HepG2 (cell line): ENCODE data around the gene SARS2. TPM values are rescaled to one million over a fixed set of nuclear protein-coding genes. Genes with fewer than 3 reads are reported as not detected.

Source experiments
- ATAC-seq: fragments of 200-7000 bp; cut with Tn5 transposase; 3 replicates; pipeline ENCODE4 v1.9.1; 2020; ENCODE audit warnings: mild to moderate bottlenecking, moderate library complexity
- Bru-seq: library from RNA; stranded (reverse); fragments of 400-500 nt; gene quantifications from one replicate; lab custom pipeline; 2021; lab: Mats Ljungman, UMichigan
- BruChase-seq, 2 experiments: library from RNA; stranded (reverse); fragments of 400-500 nt; gene quantifications; one replicate each; lab custom pipeline; 2021; lab: Mats Ljungman, UMichigan
- BruUV-seq: library from RNA; stranded (reverse); fragments of 400-500 nt; replicated peaks from 2 replicates; lab custom pipeline; 2021; lab: Mats Ljungman, UMichigan
- CTCF ChIA-PET: fragments of 300-600 bp; formaldehyde crosslinking; extraction: SDS; loops from one replicate; lab custom pipeline; 2021; ENCODE audit warnings: low total read pairs, inconsistent platforms, low intra/inter-chr PET ratio; lab: Yijun Ruan, JAX
- POLR2A ChIA-PET: fragments of 350-600 bp; sonication (Branson Sonifier 250); formaldehyde crosslinking; loops from one replicate; lab custom pipeline; 2020; ENCODE audit warnings: antibody characterized with exemption, inconsistent platforms; lab: Yijun Ruan, JAX
- DNase-seq: peaks from one replicate; pipeline ENCODE4 v3.0.0-alpha.2; 2015; ENCODE audit warnings: low spot score
- FAIRE-seq: peaks from 3 replicates; lab custom pipeline; 2011; peaks lifted over from hg19 to GRCh38; lab: Jason Lieb, UNC
- H2AFZ ChIP-seq: one replicate; pipeline ENCODE4 v1.6.1; 2011; ENCODE audit warnings: low read length, inconsistent platforms
- H3K27ac ChIP-seq: fragments of 300-600 bp; 3 replicates; pipeline ENCODE4 v1.8.0; 2011; ENCODE audit warnings: mixed run types, mild to moderate bottlenecking, mixed read lengths, low read length, inconsistent platforms; ENCODE audit not compliant: insufficient read depth; ENCODE audit errors: extremely low read length
- H3K27me3 ChIP-seq, 2 experiments: fragments of 200-600 bp in 1 of 2; 2 replicates in 1 of 2; 3 replicates in 1 of 2; pipeline versions ENCODE4 v1.6.0 to v1.8.0; 2011; ENCODE audit warnings: low read length in 2 of 2, mild to moderate bottlenecking in 2 of 2, moderate library complexity in 2 of 2, inconsistent platforms in 1 of 2; ENCODE audit not compliant: insufficient read depth in 2 of 2, control insufficient read depth in 1 of 2
- H3K36me3 ChIP-seq, 2 experiments: fragments of 200-600 bp in 1 of 2; replicated peaks in 1 of 2; 2 replicates in 1 of 2; 3 replicates in 1 of 2; pipeline versions ENCODE4 v1.5.1 to v1.8.0; 2011; ENCODE audit warnings: low read length in 2 of 2, inconsistent platforms in 1 of 2; ENCODE audit not compliant: insufficient read depth in 2 of 2, control insufficient read depth in 1 of 2
- H3K4me1 ChIP-seq: 2 replicates; pipeline ENCODE4 v1.5.1; 2012; ENCODE audit warnings: low read length, inconsistent platforms; ENCODE audit not compliant: insufficient read depth
- H3K4me2 ChIP-seq: 2 replicates; pipeline ENCODE4 v1.6.0; 2011; ENCODE audit warnings: low read depth, low read length, inconsistent platforms
- H3K4me3 ChIP-seq, 3 experiments: fragments of 200-600 bp in 1 of 3; sonication (generic), shearing (Covaris generic) in 1 of 3; replicated peaks in 1 of 3; 2 replicates each; pipeline ENCODE4 v1.5.1; 2011 to 2016; ENCODE audit warnings: low read length in 3 of 3, inconsistent platforms in 2 of 3, low read depth in 2 of 3, mild to moderate bottlenecking in 2 of 3, control low read depth in 1 of 3, mixed read lengths in 1 of 3; ENCODE audit not compliant: insufficient read depth in 1 of 3
- H3K79me2 ChIP-seq: one replicate; pipeline ENCODE4 v1.6.1; 2011; ENCODE audit warnings: low read length, inconsistent platforms; ENCODE audit not compliant: insufficient read depth
- H3K9ac ChIP-seq: 2 replicates; pipeline ENCODE4 v1.6.0; 2011; ENCODE audit warnings: mild to moderate bottlenecking, low read depth, low read length, inconsistent platforms; ENCODE audit not compliant: insufficient read depth
- H3K9me3 ChIP-seq: 2 replicates; pipeline ENCODE4 v1.5.1; 2012; ENCODE audit warnings: mild to moderate bottlenecking, low read length
- H4K20me1 ChIP-seq: 2 replicates; pipeline ENCODE4 v1.6.0; 2011; ENCODE audit warnings: inconsistent platforms, mild to moderate bottlenecking, low read length, moderate library complexity; ENCODE audit not compliant: insufficient read depth
- BRCA1 ChIP-seq: sonication (generic); formaldehyde crosslinking; IDR thresholded peaks from 2 replicates; pipeline ENCODE4 v1.4.0; 2020; ENCODE audit warnings: missing genetic modification reagents
- CCAR2 ChIP-seq: fragments of 200-400 bp; formaldehyde crosslinking; optimal IDR thresholded peaks from 2 replicates; pipeline ENCODE3; 2018; ENCODE audit warnings: low read depth, mild to moderate bottlenecking, low read length, moderate library complexity
- CCDC6 ChIP-seq: sonication (generic); formaldehyde crosslinking; IDR thresholded peaks from 2 replicates; pipeline ENCODE4 v1.8.1; 2022; ENCODE audit warnings: mild to moderate bottlenecking, missing genetic modification reagents, moderate library complexity
- EP300 ChIP-seq, 3 experiments: sonication (generic) in 1 of 3; formaldehyde crosslinking in 1 of 3; IDR thresholded peaks; 2 replicates each; pipeline versions ENCODE4 v1.5.1 to v1.6.1; 2011 to 2020; ENCODE audit warnings: low read depth in 2 of 3, low read length in 2 of 3, borderline replicate concordance in 1 of 3, improper control_type of control experiment in 1 of 3, mild to moderate bottlenecking in 1 of 3, missing genetic modification reagents in 1 of 3, moderate library complexity in 1 of 3
- FOXM1 ChIP-seq: sonication (generic); formaldehyde crosslinking; IDR thresholded peaks from 2 replicates; pipeline ENCODE4 v1.5.0; 2020; ENCODE audit warnings: missing genetic modification reagents
- ZBTB14 ChIP-seq: sonication (generic); formaldehyde crosslinking; IDR thresholded peaks from 2 replicates; pipeline ENCODE4 v1.4.0; 2020; ENCODE audit warnings: missing genetic modification reagents
- ZKSCAN1 ChIP-seq: fragments of 150-350 bp; IDR thresholded peaks from 2 replicates; pipeline ENCODE4 v1.6.1; 2014; ENCODE audit warnings: low read length
- ZMAT3 ChIP-seq: sonication (generic); formaldehyde crosslinking; conservative IDR thresholded peaks from 2 replicates; pipeline ENCODE4 v1.7.0; 2021; ENCODE audit warnings: missing genetic modification reagents
- ZNF557 ChIP-seq: sonication (generic); formaldehyde crosslinking; IDR thresholded peaks from 2 replicates; pipeline ENCODE4 v1.4.0; 2020; ENCODE audit warnings: missing genetic modification reagents
- ZNF781 ChIP-seq: sonication (generic); formaldehyde crosslinking; IDR thresholded peaks from 2 replicates; pipeline ENCODE4 v1.5.1; 2020; ENCODE audit warnings: borderline replicate concordance, mild to moderate bottlenecking, missing genetic modification reagents; ENCODE audit errors: not compliant biosample characterization
- WGBS: methylation state at CpG from one replicate; pipeline ENCODE4 v1.1.6; 2017; ENCODE audit warnings: low lambda C conversion rate; 5-methylcytosine and 5-hydroxymethylcytosine counted together
- in situ Hi-C: cut with HindIII; loops from 2 replicates; pipeline ENCODE4 v1.10.0; 2017; ENCODE audit warnings: low pct_unique_long_range_greater_than_20kb; ENCODE audit not compliant: extremely low pct_ligation_motif_present
- intact Hi-C: fragments of 100-400 bp; cut with micrococcal nuclease; formaldehyde crosslinking; loops from one replicate; pipeline ENCODE4 v1.10.0; 2022; ENCODE audit not compliant: unreplicated experiment
- long read RNA-seq, 2 experiments: library from RNA in 1 of 2; library from polyadenylated mRNA in 1 of 2; stranded (forward) in 1 of 2; unstranded in 1 of 2; transcript quantifications; one replicate each; pipeline ENCODE4 v2.0.0, GENCODE V29; 2019 to 2022
- polyA minus RNA-seq, 3 experiments: library from RNA; depleted of rRNA, polyadenylated mRNA; stranded (reverse); fragments of >200 nt; gene quantifications; 2 replicates each; pipeline ENCODE4 v1.2.3, GENCODE V29; 2011; ENCODE audit warnings: low replicate concordance in 1 of 3
- polyA plus RNA-seq, 8 experiments: library from polyadenylated mRNA; depleted of rRNA in 3 of 8; stranded (reverse) in 7 of 8; unstranded in 1 of 8; fragments of >200 nt; fragmentation: Illumina TruSeq in 4 of 8; extraction: Trizol in 4 of 8; gene quantifications; 2 replicates each; pipeline versions ENCODE4 v1.2.1 to v1.2.3, GENCODE V29; 2011 to 2016; ENCODE audit warnings: low read depth in 4 of 8, missing spikeins in 1 of 8, mixed read lengths in 1 of 8; ENCODE audit not compliant: insufficient read depth in 1 of 8
- total RNA-seq, 5 experiments: library from RNA; depleted of rRNA; stranded (reverse); fragments of >200 nt; fragmentation: Illumina TruSeq; extraction: Trizol; gene quantifications; 2 replicates each; pipeline ENCODE4 v1.2.3, GENCODE V29; 2016; ENCODE audit warnings: low read depth in 1 of 5
- TF ChIP-seq, protein P1 (sequence below): sonication (generic); formaldehyde crosslinking; IDR thresholded peaks from 2 replicates; pipeline ENCODE4 v1.5.0; 2020; ENCODE audit warnings: missing genetic modification reagents, mild to moderate bottlenecking, borderline replicate concordance

The SARS2 gene, protein sequence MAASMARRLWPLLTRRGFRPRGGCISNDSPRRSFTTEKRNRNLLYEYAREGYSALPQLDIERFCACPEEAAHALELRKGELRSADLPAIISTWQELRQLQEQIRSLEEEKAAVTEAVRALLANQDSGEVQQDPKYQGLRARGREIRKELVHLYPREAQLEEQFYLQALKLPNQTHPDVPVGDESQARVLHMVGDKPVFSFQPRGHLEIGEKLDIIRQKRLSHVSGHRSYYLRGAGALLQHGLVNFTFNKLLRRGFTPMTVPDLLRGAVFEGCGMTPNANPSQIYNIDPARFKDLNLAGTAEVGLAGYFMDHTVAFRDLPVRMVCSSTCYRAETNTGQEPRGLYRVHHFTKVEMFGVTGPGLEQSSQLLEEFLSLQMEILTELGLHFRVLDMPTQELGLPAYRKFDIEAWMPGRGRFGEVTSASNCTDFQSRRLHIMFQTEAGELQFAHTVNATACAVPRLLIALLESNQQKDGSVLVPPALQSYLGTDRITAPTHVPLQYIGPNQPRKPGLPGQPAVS
- total RNA-seq (2016; rRNA removed; fragmentation: Illumina TruSeq; extraction: Trizol) (30.1 and 48.6 TPM in 2 replicates), polyA plus RNA-seq (2011; rRNA removed) (40.0 and 41.5 TPM in 2 replicates), polyA minus RNA-seq (2011; rRNA and poly(A)+ RNA removed; ENCODE audit: low replicate concordance) (42.2 and 59.1 TPM in 2 replicates), Bru-seq, nascent RNA (percentile 82 among the genes with signal in this experiment), BruChase-seq, experiment 1, labeled RNA remaining after a 6-hour chase (percentile 92 among the genes with signal in this experiment), BruChase-seq, experiment 2, labeled RNA remaining after a 2-hour chase (percentile 91 among the genes with signal in this experiment)
- 17.3 and 23.4 TPM in 2 replicates for total RNA-seq (2016; cell fraction: cytosol; rRNA removed; fragmentation: Illumina TruSeq; extraction: Trizol; ENCODE audit: low read depth)
- 25.7 and 50.3 TPM in 2 replicates for total RNA-seq (2016; cell fraction: insoluble cytoplasmic fraction; rRNA removed; fragmentation: Illumina TruSeq; extraction: Trizol)
- total RNA-seq (2016; cell fraction: membrane; rRNA removed; fragmentation: Illumina TruSeq; extraction: Trizol) = 19.8 TPM in 2 replicates
- 43.2 and 49.1 TPM in 2 replicates for total RNA-seq (2016; cell fraction: nucleus; rRNA removed; fragmentation: Illumina TruSeq; extraction: Trizol)
- 14.5 and 33.6 TPM in 2 replicates for polyA plus RNA-seq (2011; cell fraction: cytosol; rRNA removed)
- polyA plus RNA-seq (2011; cell fraction: nucleus; rRNA removed) = 222 and 300 TPM in 2 replicates
- 22.4 and 26.7 TPM in 2 replicates for polyA plus RNA-seq (2012)
- polyA plus RNA-seq (2016; cell fraction: cytosol; fragmentation: Illumina TruSeq; extraction: Trizol; ENCODE audit: low read depth) = 11.3 and 13.5 TPM in 2 replicates
- polyA plus RNA-seq (2016; cell fraction: insoluble cytoplasmic fraction; fragmentation: Illumina TruSeq; extraction: Trizol; ENCODE audit: low read depth) = 26.8 and 33.0 TPM in 2 replicates
- 16.0 and 17.2 TPM in 2 replicates for polyA plus RNA-seq (2016; cell fraction: membrane; fragmentation: Illumina TruSeq; extraction: Trizol; ENCODE audit: low read depth)
- 104 and 118 TPM in 2 replicates for polyA plus RNA-seq (2016; cell fraction: nucleus; fragmentation: Illumina TruSeq; extraction: Trizol; ENCODE audit: insufficient read depth, low read depth)
- polyA minus RNA-seq (2011; cell fraction: cytosol; rRNA and poly(A)+ RNA removed) = 14.7 and 27.3 TPM in 2 replicates
- polyA minus RNA-seq (2011; cell fraction: nucleus; rRNA and poly(A)+ RNA removed) = 31.5 and 33.4 TPM in 2 replicates
- long read RNA-seq, experiment 1, transcript SARS2-201 (16 exons, 2,057 nt) = major isoform, 41 of 63 reads
- long read RNA-seq, experiment 1, partial matches to known transcripts = 4 of 63 reads
- long read RNA-seq, experiment 1, other reads (novel, unspliced or antisense) = 16 of 63 reads
- long read RNA-seq, experiment 2, partial matches to known transcripts = 21 of 72 reads
- long read RNA-seq, experiment 2, other reads (novel, unspliced or antisense) = 50 of 72 reads

DNA sequence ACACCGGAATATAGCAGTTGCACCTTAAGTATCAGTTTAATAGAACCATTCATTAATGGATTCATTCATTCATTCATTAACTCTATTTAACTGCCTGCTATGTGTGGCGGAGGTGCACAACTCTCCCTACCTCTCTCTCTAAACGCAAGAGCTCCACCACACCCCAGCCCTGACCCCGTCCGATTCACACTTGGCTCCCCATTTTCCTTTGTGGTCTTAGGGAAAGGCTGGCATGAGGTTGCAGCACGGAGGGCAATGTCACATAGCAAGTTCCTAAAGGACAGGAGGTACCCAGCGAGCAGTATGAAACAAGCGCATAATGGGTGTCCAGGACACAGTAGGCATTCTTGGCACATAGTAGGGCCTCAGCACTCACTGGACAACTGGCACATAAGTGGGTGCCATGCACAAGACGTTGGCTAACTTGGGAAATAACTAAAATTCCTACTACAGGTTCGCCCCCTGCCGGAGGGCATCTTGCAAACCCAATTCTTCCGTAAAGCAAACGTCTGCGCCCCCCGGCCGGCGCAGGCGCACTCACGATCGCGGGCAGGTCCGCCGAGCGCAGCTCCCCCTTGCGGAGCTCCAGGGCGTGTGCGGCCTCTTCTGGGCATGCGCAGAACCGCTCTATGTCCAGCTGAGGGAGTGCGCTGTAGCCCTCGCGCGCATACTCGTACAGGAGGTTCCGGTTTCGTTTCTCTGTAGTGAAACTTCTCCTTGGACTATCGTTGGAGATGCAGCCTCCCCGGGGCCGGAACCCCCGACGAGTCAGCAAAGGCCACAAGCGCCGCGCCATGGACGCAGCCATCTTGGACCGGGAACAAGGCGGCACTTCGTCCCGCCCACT lies at the start of gene SARS2:
Gene SARS2, minus strand, starts transcription at position 835 of the 847 bp plus-strand sequence. Its CDS starts 27 bp downstream, at position 808.
- peaks cover 50% of the 10 kb centered on the region for H3K4me1 ChIP-seq
- peak within 1 kb of the TSS; percentile 88 for H3K9ac ChIP-seq
- DNase-seq = peak; percentile 89
- peak; percentile 46 for ATAC-seq
- peak; percentile 8 for FAIRE-seq
- in situ Hi-C loops = no loop called here
- peak within 1 kb of the TSS; percentile 91 for H3K4me2 ChIP-seq
- H2AFZ ChIP-seq = peak within 1 kb of the TSS; percentile 64
- no peaks in the 10 kb centered on the region; the same call in 1 of the 2 replicates for H4K20me1 ChIP-seq
- no peaks in the 10 kb centered on the region for H3K27me3 ChIP-seq
- ChIA-PET CTCF (interaction anchor here (0.6 to 1.2 kb wide), 2 partner anchors 23 to 283 kb away, joined by 3 to 4 read pairs; partner anchors contain the start of gene ACTN4), POLR2A (interaction anchor here (0.6 to 2.9 kb wide), 31 partner anchors 12 to 556 kb away, joined by 3 to 24 read pairs (median 4); partner anchors contain the start of genes ACTN4, CAPN12, ECH1 and EIF3K)
- peaks cover 31% of the 10 kb centered on the region for H3K79me2 ChIP-seq
- intact Hi-C loops = loop anchor here (5.0 kb wide), 2 partner anchors 198 to 273 kb away; no protein-coding TSS in a partner anchor
- 14% methylated on average over 18 of the region's 49 CpGs for WGBS
- 0 out of 2 replicates have a peak, but pooled peaks cover 5% of the 10 kb centered on the region for H3K9me3 ChIP-seq
- BruUV-seq = no TSS peak
- peak within 1 kb of the TSS; percentile 77 to 84 (median 81) for H3K4me3 ChIP-seq
- H3K27ac ChIP-seq = peak within 1 kb of the TSS; percentile 91
- peaks cover 7 to 12% of the 10 kb centered on the region in 2 experiments for H3K36me3 ChIP-seq
- TF ChIP-seq ZMAT3 (peak; percentile 62; the same call in 1 of the 2 replicates), ZNF557 (no peak), CCAR2 (no peak), ZNF781 (CRISPR knock-in tag) (peak; percentile 72), ZBTB14 (no peak; the same call in 1 of the 2 replicates), EP300 (IDR thresholded peaks at IDR 0.05; ENCODE audit: low read depth in 2 of 2, low read length in 2 of 2) (0 out of 4 replicates have a peak, but pooled peaks of 1 of the 2 experiments have one; percentile 39), EP300 (CRISPR knock-in tag; IDR thresholded peaks at IDR 0.05; ENCODE audit: borderline replicate concordance) (no peak; the same call in 1 of the 2 replicates), BRCA1 (CRISPR knock-in tag) (no peak), FOXM1 (CRISPR knock-in tag) (no peak), ZKSCAN1 (peak; percentile 100), CCDC6 (CRISPR knock-in tag) (0 out of 2 replicates have a peak, but pooled peaks have one; percentile 39)
- TF ChIP-seq, protein P1, sequence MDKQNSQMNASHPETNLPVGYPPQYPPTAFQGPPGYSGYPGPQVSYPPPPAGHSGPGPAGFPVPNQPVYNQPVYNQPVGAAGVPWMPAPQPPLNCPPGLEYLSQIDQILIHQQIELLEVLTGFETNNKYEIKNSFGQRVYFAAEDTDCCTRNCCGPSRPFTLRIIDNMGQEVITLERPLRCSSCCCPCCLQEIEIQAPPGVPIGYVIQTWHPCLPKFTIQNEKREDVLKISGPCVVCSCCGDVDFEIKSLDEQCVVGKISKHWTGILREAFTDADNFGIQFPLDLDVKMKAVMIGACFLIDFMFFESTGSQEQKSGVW (CRISPR knock-in tag) = no peak
